ENCODE measurements around the gene TXNDC12.
"Not testable (repeated sequence)": the region's sequence is repeated elsewhere in the genome, so short reads cannot be mapped to it uniquely, and the experiment has no call there.

TXNDC12 gene

DNA sequence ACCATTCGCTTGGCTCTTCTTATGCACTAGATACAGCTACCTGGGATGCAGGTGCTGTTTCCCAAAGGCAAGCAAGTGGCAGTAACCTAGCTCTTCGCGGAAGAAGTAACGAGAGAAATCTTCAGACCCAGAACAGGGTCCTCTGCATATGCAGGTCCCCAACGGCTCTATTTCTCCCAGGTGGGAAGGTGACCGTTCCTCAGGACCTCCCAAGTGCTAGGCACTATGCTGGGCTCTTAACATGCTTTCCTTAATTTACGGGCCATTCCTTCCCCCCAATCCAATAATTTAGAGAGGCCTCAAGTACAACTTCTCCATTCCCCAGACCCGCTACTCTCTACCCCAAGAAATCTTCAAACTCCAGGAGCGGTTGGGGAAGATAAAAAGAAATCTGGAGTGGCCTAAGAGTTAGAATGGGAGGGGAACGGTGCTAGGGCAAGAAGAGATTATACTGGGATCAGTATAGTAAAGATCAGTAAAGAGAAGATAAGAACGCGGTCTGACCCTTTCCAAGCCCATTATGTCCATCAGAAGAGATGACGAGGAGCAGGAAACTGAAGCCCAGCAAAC lies 410 bp downstream of the TXNDC12 start:
- no peak for DNase-seq

DNA sequence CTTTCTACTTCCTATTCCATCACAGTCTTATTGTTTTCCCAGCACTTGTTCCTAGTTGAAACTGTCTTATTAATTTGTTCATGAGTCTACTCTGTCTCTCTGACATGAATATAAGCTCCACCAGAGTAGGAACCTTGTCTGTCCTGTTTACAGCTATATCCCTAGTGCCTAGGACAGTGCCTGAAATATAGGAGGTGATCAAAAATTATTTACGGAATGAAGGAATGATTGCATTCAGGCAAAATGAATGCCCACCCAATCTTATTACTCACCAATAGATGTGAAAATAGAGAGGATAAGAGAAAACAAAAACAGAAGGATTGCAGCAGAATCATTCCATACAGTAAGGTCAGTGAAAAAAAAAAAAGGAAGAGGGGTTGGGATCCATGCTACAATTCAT lies 1.1 kb downstream of the TXNDC12 start:
- DNase-seq, result no peak

DNA sequence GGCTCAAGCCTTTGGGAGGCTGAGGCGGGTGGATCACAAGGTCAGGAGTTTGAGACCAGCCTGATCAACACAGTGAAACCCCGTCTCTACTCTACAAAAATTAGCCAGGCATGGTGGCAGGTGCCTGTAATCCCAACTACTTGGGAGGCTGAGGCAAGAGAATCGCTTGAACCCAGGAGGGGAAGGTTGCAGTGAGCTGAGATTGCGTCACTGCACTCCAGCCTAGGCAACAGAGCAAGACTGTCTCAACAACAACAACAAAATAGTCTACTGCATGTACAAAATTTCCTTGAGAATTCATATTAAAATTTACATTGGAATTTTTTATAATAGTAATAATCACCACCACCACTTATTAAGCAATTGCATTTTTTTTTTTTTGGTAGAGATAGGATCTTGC lies 5.7 kb downstream of the TXNDC12 start:
- DNase-seq, result not testable (repeated sequence)

DNA sequence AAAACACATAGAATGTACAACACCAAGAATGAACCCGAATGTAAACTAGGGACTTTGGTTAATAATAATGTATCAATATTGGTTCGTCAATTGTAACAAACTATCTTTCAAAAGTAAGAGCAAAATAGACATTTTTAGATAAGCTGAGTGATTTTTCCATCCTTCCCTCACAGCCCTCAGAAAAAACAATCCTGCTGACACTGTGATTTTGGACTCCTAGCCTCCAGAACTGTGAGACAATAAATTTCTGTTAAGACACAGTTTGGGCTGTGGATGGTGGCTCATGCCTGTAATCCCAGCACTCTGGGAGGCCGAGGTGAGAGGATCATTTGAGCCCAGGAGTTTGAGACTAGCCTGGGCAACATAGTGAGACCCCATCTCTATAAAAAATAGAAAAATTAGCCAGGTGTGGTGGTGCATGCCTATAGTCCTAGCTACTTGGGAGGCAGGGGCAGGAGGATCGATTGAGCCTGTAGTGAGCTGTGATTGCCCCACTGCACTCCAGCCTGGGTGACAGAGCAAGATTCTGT lies 9.3 kb downstream of the TXNDC12 start:
- not testable (repeated sequence) for DNase-seq

DNA sequence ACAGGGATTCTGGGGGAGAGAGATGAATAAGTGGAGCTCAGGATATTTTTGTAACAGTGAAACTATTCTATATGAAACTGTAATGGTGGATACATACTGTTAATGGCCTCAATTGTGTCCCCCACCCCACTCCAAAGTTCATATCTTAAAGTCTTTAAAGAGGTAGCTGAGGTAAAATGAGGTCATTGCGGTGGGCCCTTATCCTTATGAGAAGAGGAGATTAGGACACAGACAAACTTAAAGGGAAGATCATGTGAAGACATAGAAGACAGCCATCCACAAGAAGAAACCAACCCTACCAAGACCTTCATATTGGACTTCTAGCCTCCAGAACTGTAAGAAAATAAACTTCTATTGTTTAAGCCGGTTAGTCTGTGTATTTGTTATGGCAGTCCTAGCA lies 9.8 kb downstream of the TXNDC12 start:
- DNase-seq, result no peak

DNA sequence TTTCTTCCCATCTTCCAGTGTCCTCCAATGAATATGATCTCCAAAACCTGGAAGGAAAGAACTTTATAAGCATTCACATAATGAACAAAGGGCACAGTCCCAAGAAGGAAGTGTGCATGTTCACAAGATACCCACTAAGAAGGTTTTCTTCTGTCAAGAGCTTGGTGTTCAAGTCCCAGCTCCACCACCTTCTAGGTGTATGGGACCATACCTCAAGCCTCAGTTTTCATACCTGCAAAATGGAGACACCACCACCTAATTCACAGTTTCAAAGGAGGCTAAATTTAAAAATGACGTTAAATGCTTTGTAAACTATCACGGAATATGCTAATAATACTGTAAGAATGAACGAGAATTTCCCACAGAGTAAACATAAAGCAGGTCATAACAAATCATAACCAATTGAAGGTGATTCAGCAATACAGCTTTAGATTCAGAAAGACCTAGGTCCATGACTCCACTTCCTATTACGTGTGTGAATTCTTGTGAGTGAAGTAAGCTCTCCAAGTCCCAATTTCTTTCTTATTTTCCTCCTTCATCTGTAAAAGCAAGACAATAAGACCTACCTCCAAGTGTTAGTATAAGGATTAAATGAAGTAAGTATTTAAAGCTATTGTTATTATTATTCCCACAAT lies 13.3 kb downstream of the TXNDC12 start:
- DNase-seq, result no peak

DNA sequence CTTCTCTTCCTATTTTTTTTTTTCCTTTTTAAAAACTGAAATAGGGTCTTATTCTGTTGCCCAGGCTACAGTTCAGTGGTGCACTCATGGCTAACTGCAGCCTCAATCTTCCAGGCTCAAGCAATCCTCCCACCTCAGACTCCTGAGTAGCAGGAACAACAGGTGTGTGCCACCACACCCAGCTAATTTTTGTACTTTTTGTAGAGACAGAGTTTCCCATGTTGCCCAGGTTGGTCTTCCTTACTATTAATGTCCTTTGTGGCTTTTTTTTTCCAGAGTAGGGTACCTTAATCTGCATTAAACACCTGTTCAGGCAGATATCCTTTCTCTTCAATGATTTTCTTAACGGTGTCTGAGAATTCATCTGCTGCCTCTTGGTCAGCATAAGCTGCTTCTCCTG lies 17.1 kb downstream of the TXNDC12 start:
- DNase-seq, result no peak

DNA sequence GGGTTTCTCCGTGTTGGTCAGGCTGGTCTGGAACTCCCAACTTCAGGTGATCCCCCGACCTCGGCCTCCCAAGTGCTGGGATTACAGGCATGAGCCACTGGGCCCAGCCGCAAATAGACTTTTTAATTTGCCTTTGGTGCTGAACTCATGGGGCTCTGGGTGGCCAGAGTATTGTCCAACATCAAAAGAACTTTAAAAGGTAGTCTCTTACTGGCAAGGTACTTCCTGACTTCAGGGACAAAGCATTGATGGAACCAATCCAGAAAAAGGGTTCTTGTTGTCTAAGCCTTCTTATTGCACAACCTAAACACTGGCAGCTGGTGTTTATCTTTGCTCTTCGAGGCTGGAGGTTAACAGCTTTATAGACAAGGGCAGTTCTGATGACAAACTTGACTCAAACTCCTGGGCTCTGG lies 17.6 kb downstream of the TXNDC12 start:
- no peak for DNase-seq

DNA sequence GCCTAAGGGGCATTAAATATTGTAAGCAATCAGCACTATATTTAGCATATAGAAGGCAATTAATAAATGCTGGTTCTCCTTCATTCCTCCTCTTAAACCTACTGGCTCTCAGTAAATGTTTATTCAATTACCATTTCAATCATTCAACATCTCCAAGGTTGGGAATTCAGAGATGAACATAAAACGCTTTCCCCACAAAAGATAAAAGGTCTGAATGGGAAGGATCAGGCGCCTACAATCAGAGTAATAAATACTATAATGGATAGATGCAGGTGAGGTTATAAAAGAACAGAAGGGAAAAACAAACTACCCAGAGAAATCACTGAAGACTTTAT lies 21.0 kb downstream of the TXNDC12 start:
- DNase-seq, result no peak

DNA sequence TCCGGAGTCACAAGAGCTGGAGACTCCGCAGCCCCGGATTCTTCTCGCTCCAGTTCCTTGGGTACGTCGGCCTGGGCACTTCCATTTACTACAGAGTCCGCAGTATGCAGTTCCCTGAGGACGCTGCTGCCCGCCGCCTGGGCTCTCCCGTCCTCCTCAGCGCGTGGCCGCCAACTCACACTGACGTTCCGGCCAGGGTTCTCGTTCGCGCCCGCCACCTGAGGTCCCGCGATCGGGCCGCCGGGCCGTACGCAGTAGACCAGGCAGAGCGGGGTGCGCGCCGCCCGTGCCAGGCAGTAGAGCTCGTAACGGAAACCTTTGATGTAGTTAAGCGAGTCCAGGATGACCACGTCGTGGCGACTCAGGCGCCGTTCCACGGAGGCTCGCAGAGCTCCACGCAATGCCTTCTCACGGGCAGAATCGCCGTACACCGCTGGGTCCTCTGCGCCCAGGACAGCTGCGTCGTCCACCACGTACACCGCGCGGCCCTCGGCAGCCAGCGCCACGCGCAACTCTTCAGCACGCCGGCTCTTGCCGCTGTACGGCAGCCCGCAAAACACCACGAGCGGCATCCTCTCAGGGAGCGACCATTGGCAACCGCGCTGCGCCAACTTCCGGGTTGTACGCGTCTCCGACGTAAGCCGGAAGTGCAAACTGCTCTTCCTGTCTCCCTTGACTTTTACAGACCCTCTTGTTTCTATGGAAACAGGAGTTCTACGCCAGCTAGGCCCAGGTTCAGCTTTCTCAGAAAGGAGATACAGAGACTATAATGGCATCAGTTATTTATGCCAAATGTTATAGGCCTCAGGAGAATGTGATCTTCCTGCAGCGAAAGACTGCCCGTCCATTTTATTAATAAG lies 21.6 kb downstream of the TXNDC12 start, which contains the start of gene KTI12:
Gene KTI12 (minus strand): TSS at position 621 of the 860 bp plus-strand sequence. CDS start 49 bp downstream, at position 572.
- DNase-seq, result peak; percentile 86

DNA sequence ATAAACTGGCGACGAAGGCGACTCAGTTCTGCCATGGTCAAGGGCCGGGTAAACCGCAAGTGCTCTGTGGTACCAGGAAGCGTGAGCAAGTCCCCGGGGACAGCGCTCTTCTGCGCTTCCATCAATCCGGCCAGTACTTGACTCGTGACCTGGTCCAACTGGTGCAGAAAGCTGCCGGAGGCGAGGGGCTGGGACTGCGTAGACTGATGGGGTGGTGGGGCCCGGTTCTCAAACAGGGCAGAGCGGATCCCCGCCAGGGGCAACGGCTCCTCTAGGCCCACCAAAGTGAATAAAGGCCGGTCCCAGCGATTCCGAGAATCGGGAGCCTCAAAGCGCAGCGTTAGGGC lies 22.2 kb downstream of the TXNDC12 start:
- no peak for DNase-seq

DNA sequence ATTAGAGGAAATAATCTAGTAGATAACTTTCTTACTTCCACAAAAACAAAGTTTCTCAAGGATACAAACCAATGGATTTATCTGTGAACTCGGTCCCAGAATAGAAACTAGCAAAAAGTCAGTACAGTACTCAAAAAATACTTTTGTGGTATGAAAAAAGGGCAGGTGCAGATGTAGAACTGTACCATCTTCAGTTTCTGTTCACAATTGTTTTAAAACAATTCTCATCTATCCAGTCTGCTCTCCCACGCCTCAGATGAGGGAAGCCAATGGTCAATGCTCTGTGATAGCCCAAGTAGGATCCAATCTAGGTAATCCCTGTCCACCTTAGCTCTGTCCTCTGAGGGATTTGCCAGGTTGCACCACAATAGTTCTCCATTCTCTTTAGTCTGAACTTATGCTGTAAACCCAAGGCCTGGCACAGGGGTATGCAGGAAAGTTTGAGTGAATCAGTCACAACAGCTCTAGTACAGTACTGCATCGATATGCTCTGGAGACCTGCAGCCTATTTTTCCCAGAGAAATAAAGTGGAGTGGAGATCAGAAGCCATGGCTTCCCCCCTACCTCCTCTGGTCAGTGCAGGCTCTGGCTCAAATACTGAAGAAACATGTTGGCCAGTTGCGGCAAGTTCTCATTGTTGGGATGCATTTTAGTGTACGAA lies 22.7 kb downstream of the TXNDC12 start:
- no peak for DNase-seq

DNA sequence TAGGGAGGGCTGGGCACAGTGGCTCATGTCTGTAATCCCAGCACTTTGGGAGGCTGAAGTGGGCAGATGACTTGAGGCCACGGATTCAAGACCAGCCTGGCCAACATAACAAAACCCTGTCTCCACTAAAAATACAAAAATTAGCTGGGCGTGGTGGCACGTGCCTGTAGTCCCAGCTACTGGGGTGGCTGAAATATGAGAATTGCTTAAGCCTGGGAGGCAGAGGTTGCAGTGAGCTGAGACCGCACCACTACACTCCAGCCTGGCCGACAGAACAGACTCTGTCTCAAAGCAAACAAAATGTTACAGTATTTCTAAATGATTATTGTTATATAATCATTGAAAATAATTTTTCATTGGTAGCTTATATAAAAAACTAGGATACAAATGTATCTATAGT lies 26.2 kb downstream of the TXNDC12 start:
- DNase-seq, result not testable (repeated sequence)

DNA sequence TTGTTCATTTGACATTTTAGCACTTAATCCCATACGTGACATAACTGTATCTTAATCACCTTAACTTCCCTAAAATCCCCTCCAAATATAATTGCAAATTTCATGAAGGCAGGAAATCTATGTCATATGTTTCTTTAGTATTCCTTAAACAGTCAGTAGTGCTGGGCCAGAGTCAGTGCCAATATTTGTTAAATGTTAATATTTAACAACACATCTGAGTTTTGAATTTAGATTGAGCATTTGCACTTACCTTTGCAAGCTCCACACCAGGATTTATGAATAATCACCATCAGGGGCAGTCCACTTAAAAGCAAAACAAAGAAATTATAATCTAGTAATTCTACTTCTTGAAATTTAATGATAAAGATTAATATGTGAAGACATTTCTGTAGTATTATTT lies 26.7 kb downstream of the TXNDC12 start:
- no peak for DNase-seq

DNA sequence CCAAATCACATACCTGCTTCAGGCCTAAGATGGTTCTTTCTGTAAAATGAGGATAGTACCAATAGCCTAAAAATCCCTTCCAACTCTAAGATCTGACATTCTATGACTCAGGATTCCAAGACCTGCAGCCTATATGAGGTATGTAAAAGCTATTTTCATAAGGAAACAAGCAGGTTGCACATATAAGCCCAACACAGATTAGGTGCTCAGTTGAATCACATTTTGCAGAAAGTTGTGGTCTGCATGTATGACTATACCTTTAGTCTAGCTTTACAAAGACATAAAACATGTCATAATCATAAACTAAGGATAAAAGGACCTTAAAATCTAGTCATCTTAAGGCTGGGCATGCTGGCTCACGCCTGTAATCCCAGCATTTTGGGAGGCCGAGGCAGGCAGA lies 28.7 kb downstream of the TXNDC12 start:
- DNase-seq, result no peak

DNA sequence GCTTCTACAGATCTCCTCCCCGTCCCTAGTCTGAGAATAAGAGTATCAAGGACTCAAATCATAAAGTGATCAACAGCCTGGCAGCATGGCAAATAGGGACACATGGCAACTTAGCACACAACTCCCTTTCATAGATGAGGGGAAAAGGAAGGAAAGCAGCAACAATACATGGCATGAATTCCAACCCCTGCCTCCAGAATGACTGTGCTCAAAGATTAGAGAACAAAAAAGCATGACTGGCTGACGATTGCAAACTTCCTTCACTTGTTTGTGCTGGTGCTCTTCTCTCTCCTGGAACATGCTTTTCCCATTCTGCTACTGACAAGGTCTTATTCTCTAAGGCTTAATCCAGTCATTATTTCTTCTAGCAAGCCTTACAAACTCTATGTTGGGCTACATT lies 32.9 kb downstream of the TXNDC12 start:
- no peak for DNase-seq

DNA sequence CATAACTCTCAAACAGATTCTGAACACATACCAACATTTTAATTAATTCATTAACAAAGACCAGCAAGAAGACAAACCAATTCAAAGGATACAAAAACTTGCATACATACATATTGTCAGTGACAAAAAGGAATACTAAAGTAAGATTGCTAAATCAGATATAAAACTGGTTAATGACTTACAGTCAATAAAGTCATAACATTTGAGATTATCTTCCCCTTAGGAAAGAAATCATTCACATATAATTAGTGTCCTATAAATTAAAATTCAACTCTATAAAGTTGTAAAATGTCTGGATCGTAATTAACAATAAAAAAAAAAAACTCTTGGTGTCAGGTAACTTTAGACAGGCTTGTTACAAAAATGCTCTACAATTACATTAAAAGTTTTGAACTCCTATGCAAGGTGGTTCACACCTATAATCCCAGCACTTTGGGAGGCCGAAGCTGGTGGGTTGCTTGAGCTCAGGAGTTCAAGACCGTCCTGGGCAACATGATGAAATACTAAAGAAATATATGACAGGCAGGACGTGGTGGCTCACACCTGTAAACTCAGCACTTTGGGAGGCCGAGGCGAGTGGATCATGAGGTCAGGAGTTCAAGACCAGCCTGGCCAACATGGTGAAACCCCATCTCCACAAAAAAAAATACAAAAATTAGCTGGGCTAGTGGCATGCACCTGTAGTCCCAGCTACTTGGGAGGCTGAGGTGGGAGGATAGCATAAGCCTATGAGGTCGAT lies 46.8 kb downstream of the TXNDC12 start:
- DNase-seq, result no peak

DNA sequence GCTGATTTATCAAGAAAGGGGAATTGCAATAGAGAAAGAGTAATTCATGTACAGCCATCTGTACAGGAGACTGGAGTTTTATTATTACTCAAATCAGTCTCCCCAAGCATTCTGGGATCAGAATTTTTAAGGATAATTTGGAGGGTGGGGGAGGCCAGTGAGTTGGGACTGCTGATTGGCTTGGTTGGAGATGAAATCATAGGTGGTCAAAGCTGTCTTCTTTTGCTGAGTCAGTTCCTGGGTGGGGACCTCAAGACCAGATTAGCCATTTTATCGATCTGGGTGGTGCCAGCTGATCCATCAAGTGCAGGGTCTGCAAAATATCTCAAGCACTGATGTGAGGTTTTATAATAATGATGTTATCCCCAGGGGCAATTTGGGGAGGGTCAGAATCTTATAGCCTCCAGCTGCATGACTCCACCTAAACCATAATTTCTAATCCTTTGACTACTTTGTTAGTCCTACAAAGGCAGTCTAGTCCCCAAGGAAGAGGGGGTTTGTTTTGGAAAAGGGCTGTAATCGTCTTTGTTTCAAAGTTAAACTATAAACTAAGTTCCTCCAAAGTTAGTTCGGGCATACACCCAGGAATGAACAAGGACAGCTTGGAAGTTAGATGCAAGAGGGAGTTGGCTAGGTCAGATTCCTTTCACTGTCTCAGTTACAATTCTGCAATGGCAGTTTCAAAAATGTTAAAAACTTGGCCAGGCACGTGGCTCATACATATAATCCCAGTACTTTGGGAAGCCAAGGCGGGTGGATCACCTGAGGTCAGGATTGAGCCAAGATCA lies 47.6 kb downstream of the TXNDC12 start:
- DNase-seq, result no peak

DNA sequence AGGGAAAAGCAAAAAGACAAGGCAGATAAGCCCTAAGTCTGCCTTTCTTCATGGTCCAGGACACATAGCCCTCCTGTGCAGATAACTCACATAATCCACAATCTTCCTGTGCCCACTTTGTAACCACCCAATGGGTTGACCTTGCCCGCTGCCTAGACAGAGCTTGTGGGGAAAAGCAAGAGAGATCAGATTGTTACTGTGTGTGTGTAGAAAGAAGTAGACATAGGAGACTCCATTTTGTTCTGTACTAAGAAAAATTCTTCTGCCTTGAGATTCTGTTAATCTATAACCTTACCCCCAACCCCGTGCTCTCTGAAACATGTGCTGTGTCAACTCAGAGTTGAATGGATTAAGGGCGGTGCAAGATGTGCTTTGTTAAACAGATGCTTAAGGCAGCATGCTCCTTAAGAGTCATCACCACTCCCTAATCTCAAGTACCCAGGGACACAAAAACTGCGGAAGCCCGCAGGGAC lies 48.9 kb downstream of the TXNDC12 start:
- DNase-seq, result peak; percentile 36

DNA sequence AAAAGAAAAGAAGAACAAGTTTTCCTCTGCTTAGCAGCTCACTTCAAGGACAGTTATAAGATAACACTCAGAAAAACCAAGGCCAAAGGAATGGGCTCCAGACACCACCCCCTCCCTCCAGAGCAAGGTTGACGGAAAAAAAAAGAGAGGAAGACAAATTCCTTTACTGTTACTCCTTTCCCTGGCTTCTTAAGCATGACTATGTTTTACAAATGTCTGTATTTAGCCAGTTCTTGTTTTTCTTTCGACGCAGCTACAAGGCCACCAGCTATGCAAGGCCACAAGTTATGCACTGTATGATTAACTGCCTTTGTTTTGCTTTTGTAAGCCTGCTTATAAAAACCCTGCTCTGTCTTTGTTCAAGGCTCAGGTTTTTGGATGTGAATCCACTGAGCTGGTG lies 49.4 kb downstream of the TXNDC12 start:
- DNase-seq, result not testable (repeated sequence)

DNA sequence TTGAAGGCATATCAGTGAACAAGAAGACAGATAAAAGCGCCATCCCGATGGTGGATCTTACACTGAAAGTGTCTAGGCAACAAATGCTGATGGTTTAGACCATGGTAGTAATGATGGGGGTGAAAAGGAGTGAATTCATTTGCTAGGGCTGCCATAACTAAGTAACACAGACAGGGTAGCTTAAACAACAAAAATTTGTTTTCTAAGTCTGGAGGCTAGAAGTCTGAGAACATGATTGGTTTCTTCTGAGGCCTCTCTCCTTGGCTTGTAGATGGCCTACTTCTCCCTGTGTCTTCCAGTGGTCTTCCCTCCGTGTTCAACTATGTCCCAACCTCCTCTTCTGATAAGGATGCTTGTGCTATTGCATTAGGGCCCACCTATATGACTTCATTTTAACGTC lies 51.1 kb downstream of the TXNDC12 start:
- DNase-seq, result no peak
